GM10847 (cell line): Measurements from ENCODE around the gene SCYGR8.

Experiments
- POLR2A ChIP-seq: IDR thresholded peaks from 2 replicates; pipeline ENCODE4 v1.6.1; 2011; ENCODE audit not compliant: insufficient read length; ENCODE audit errors: extremely low read depth

The SCYGR8 gene

DNA sequence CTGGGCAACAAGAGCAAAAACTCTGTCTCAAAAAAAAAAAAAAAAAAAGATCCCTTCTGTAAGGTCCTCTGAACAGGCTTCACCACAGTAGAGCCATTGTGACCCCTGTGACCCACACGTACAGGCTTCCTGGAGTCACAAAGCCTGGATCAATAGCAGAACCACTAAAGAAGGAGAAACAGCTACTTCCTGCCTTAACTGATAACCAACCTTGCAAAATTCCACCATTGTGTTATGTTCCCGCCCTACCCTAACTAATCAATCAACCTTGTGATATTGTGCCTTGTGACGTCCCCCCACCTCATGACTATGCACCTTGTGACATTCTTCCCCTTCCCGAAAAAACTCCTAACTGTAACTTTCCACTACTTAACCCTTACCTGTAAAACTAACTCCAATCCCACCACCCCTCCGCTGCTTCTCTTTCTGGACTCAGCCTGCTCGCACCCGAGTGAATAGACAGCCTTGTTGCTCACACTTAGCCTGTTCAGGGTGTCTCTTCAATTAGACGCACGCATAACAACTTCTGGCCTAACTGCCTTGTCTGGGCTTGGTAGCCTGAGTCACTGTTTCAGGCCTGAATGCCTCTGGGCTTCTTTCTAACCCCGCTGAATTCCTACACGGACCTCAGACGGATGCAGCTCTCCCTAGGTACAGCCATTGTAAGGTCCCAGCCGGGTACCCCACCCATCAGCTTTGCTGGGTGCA, 13.9 kb downstream of the SCYGR8 start:
- no peak for TF ChIP-seq POLR2A

GRCh38 chr2:227761740-227762476, 16.2 kb downstream of the SCYGR8 start:
- no peak for TF ChIP-seq POLR2A

DNA sequence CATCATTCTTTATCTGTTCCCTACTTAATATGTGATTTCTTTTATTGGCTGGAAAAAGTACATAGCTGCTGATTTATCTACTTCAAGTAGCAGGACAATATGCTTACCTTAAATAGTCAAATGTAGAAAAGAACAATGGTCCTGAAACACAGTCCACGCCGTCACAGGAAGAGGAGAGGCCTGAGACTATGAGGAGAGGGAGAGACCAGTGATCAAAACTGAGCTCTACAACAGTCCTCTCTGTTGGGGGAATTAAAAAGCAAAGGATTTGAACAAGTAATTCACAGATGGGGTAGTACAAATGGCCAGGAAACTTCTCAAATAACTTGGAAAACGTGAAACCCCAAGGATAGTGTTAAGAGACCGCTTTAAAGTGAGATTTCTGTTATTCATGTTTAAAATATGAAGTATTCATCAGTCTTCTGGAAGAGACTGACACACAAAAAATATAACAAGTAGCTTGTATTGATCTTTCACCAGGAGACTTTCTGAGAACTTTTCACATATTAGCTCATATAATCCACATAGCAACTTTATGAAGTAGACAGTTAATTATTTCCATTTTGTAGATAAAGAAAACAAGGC, 20.2 kb downstream of the SCYGR8 start:
- TF ChIP-seq POLR2A, result no peak

GRCh38 chr2:227766373-227766883, 20.7 kb downstream of the SCYGR8 start:
- no peak for TF ChIP-seq POLR2A

GRCh38 chr2:227767830-227768229, 22.1 kb downstream of the SCYGR8 start:
- no peak for TF ChIP-seq POLR2A

GRCh38 chr2:227772197-227772661, 26.5 kb downstream of the SCYGR8 start:
- no peak for TF ChIP-seq POLR2A

GRCh38 chr2:227772932-227773331, 27.2 kb downstream of the SCYGR8 start:
- no peak for TF ChIP-seq POLR2A

- no peak for TF ChIP-seq POLR2A
Observed at GRCh38 chr2:227774011-227774624, 28.4 kb downstream of the SCYGR8 start.

DNA sequence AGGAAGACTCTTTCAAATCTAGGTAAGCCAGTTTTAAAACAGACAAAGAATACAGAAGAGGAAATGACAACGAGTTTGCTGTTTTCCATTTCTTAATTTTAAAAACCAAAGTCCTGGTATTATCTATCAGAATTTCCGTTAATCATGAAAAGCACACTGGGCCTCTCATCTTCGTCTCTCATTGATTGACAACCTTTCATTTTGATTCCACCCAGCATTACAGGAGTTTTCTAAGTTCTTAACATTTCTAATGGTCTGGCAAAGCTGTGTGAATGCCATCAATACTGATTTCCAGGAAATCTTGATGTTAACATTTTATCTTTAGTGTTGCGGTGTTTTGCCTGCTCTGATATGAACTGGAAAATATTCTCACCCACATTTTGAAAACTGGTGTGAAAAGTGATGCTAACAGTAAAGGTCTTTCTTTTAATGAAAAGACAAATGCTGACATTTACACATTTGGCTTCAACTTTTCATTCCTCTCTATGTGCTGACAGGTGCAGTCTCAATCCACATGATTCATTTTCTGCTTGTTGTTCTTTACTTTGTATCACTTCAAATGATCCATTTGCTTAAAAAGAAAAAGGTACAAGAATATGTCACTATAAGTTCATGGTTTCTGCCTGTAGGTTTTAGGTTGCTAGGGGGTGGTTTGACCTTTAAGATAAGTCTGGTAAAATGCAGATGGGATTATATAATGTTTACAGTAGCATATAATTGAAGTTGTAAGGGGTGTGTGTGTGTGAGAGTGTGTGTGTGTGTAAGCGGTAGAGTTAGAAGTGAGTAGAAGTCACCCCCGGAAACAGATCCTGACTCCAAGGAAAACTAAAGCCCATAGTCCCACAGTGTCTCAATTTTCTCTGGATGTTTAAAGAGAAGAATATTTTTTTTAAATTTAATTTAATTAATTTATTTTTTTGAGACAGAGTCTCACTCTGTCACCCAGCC, 29.5 kb downstream of the SCYGR8 start:
- TF ChIP-seq POLR2A, result no peak

DNA sequence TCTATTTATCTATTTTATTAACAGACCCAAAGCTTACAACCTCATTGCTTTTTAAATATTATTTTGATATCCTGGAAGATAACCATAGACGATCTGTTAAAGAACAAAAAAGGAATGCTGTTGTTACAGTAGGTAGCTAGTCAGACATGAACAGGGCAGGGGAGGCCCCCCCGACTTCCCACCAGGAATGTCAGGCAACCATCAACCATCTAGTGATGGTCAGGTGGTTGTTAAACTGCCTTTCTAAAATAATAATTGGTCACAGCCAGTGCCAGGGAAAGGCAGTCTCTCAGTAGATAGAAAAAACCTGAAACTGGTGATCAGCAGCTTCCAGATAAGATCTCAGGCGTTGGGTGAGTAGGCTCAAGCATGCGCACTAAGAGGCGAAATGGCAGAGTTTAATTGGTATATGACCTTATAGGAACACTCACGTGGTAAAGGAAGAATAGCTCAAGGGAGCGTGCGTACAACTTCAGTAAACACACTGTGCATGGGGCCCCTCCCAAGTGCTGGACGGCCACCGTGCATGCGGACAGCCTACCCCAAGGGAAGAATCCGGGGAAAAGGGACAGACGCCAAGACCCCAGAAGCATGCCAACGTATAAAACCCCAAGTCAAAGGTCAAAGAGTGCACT, 35.4 kb downstream of the SCYGR8 start:
- no peak for TF ChIP-seq POLR2A

GRCh38 chr2:227781841-227782240, 36.1 kb downstream of the SCYGR8 start:
- no peak for TF ChIP-seq POLR2A

DNA sequence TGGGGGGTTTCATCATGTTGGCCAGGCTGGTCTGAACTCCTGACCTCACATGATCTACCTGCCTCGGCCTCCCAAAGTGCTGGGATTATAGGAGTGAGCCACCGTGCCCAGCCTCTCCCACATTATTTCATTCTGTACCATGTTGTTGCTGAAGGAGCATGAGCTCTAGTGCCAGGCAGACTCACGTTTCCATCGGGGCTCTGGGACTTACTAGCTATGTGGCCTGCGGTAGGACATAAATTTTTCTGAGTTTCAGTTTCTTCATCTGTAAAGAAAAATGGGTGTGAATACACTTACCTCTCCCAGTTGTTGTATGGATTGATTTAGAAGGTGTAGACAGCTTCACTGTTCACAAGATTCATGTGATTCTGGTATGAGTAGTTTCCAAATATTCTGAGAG, 37.1 kb downstream of the SCYGR8 start:
- no peak for TF ChIP-seq POLR2A

GRCh38 chr2:227783404-227784138, 37.9 kb downstream of the SCYGR8 start:
- no peak for TF ChIP-seq POLR2A

DNA sequence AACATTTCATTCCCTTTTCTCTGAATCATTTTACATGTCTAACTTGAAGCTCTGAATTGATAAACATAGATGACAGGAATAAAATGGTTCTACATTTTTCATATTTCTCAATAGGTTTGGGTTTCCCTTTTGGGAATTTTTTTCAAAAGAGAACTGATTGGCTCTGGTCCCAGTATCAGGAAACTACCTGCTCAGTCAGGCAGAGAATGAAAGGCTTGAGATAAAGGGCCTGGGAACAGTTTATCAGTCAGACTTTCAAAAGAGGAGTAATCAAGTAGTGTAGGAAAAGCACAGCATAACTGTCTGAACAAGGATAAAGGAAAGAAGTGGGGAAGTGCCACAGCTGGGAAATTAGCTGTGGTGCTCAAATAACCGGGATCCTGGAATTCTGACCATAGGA, 39.6 kb downstream of the SCYGR8 start:
- TF ChIP-seq POLR2A, result no peak

DNA sequence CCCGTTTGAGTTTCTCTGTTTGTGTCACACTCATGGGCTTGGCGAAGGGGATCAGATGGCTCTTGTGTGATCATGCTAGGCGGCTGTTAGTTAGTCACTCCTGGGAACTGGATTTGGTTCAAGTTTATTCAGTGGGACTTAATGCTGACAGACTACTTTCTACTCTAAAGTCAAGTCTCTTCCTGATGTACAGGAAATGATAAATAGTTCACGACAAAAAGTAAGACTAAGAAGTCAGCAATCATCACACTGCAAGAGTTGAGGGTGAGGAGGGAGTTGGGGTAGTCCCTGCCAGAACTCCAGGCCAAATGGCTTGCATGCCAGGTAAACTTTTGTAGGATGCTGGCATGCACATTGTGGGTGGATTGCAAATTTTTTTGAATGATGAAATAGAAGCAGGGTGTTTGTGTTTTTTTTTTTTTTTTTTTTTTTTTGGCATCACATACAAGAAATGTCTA, 42.9 kb downstream of the SCYGR8 start:
- no peak for TF ChIP-seq POLR2A
